HK-2 (cell line): ENCODE data around the gene EXOC3L1.

Experiments used
- DNase-seq: peaks from one replicate; pipeline ENCODE4 v3.0.0-alpha.2; 2018; ENCODE audit not compliant: unreplicated experiment

The EXOC3L1 gene

DNA sequence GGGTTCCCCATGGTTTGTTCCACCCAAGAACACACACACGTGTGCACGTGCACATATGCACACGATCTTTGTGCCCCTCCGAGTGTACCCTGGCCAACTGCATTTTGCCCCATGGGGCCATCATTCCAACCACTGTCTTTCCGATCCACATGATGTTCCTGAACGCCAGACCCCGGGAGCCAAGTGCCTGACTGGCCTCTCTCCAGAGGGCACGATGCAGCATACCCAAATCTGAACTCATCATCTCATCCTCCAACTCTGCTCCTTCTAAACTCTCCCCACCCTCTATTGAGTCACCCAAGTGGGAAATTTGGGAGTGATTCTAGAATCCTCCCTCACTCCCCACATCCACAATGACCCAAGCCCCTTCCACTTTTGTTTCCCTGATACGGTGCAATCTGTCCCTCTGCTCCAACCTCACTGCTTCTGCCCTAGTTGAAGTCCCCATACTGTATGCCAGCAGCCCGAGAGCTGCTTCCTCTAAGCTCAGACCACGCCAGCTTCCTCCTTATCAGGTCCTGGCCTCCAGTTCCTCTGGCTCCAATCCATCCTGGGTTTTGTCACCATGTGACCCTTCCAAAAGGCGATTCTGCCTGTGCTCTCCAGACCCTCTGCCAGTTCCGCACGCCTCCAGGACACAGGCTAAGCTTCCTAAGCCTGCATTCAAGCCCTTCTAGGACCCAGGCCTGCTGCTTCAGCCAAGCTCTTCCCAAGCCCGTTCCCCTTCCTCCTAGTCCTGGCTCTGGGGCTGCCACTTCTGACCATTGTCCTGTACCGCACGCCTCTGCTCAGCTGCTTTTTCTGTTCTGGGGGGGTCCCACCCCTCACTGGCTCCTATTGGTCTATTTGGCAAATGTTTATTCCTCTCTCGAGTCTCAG, 26.9 kb upstream of the EXOC3L1 start:
- DNase-seq, result no peak

DNA sequence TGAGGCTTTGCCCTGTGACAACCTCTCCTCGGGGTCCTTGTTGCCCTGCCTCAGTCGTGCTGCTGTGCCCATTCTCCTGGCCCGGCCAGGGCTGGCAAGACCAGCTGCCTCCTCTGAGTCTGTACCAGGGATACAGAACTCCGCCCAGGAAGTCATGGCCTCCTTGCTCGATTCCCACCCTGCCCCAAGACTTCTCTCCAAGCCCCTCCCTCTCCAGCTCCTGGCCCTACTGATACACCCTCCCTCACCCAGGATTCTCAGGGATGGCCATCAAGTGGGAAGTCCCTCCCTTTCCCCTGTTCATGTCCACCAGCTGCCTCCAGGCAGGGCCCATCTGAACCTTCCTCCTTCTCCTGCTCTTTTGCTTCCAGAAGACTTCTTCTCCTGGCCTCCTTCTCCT, 25.8 kb upstream of the EXOC3L1 start:
- no peak for DNase-seq

DNA sequence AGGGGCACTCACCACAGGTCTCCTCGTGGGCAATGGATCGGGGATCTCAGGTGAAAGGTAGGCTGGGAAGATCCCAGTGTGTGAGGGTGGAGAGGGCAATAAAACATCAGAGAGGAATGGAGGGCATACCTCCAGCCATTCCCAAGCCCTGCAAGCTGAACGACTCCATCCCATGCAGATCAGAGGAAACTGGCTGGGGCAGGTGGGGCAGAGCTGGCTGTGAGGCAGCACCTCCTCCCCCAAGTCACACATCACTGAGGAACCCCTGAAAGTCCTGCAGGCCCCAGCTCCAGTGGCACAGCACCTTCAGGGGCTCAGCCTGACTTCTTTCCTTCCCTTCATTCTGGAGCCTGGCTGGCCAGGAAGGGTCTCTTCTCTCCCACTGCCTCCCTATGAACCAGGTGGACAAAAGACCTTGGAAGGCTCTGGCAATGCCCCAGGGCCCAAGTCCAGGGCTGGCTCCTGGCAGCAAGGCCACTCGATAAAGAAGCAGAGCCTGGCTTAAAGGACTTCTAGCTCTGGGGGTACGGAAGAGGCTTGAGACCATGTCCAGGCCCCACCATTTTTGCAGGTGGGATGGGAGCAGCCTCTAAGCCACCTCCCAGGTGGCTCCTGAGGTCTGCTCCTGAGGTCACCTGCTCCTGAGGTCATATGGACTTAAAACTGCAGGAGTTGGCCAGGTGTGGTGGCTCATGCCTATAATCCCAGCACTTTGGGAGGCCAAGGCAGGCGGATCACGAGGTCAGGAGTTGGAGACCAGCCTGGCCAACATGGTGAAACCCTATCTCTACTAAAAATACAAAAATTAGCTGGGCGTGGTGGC, 23.5 kb upstream of the EXOC3L1 start:
- DNase-seq, result no peak

DNA sequence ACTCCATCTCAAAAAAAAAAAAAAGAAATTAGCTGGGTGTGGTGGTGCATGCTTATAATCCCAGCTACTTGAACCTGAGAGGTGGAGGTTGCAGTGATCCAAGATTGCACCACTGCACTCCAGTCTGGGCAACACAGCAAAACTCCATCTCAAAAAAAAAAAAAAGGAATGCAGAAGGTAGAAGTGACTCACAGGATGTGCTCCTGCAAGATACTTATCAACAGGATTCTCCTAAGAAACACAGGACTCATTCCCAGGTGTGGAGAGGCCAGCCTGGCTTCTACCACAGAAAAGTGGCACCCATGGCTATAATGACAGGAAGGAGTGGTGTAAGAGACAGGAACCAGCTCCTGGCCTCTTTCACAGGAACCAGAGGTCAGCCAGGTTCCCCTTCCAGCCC, 22.8 kb upstream of the EXOC3L1 start:
- no peak for DNase-seq

DNA sequence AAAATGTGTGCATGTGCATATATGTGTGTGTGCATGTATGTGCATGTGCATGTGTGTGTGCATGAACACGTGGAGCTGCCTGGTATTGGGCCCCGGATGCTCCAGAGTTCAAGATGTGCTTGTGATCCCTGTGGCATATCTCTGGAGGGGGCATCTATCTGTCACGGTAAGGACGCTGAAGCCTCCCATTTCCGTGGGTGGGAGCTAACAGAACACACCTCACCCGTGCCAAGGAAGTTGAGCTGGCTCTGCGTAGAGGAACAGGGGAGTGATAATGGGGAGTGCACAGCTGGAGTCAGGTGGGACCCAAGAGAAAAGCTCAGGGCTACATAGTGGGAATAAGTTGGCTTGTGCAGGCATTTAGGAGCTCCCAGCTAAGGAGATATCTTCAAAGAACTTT, 21.7 kb upstream of the EXOC3L1 start:
- DNase-seq, result no peak

DNA sequence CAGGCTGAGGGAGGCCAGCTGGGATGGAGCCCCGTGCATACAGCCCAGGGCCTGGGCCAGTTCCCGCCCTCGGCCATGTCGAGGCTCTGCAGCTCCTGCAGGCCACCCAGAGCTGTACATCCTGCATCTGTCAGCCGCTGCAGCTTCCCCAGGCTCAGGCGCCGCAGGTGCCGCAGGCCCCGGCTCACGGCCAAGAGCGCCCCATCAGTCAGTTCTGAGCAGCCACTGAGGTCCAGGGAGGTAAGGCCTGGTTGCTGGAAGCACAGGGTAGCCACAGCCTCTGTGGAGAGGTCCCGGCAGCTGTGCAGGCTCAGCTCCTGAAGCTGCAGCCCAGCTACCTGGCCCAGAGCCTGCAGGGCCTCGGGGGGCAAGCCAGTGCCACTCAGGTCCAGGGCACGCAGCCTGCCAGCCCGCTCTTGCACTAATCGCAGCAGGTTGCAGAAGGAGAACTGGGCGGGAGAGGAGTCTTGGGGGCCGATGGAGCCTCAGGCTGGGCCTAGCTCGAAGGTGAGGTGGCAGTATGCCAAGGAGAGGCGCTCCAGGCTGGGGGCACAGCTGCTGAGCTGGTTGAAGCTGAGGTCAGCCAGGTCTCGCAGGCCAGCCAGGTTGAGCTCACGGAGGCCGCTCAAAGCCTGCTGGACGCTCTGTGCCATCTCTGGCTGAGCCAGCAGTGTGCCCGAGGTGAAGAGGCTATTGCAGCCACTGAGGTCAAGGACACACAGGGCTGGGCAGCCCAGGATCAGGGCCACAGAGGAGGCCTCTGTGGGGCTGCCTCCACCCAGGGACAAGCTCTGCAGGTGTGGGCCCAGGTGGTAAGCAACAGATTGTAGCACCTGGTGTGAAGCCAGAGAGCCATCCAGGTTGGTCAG, 20.4 kb upstream of the EXOC3L1 start:
- no peak for DNase-seq

DNA sequence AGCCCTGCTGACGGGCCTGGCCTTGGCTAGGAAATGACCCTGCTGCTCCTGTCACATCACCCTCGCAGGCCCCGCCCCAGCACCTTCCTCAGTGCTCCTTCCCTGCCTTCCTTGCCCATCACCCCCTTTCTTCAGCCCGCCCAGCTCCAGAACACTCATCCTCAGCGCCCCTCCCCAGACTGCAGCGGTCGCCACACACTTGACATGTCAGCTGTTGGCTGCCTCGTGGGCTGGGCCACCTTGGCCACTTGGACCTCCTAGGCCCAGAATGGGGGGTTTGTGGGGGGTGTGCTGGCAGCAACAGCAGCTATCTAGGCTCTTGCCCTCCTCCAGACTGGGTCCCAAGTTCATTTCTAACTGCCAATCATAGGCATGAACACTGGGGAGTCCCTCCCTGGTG, 19.6 kb upstream of the EXOC3L1 start:
- no peak for DNase-seq

DNA sequence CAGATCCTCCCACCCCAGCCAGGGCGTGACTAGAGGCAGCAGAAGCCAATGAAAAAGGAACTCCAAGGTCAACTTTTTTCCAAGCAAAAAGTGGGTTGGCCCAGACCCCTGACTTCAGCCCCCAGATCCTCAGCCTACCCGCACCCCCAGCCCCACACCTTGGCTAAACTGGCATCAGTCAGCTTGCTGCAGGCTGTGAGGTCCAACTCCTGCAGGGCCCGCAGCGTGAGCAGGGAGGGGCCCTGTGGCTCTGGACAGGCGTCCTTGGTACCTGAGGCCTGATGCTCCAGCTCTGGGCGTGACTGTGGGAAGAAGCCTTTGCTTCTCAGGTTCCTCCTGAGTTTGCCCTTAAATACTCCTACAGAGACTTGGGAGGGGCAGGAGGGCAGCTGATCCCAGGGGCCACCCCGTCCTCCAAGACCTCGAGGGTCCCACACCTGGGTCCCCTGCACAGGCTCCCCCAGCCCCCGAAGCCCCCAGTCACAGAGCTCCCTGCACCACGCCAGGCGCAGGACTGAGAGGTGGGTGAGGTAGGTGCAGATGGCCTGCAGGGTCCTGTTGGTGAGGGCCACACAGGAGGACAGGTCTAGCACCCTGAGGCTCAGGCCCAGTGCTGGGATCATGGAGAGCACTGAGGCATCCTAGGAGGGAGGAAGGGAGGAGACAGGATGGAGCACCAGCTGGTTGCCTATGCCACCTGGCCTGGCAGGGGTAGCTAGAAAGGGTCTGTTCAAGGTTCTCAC, 18.4 kb upstream of the EXOC3L1 start:
- DNase-seq, result no peak

DNA sequence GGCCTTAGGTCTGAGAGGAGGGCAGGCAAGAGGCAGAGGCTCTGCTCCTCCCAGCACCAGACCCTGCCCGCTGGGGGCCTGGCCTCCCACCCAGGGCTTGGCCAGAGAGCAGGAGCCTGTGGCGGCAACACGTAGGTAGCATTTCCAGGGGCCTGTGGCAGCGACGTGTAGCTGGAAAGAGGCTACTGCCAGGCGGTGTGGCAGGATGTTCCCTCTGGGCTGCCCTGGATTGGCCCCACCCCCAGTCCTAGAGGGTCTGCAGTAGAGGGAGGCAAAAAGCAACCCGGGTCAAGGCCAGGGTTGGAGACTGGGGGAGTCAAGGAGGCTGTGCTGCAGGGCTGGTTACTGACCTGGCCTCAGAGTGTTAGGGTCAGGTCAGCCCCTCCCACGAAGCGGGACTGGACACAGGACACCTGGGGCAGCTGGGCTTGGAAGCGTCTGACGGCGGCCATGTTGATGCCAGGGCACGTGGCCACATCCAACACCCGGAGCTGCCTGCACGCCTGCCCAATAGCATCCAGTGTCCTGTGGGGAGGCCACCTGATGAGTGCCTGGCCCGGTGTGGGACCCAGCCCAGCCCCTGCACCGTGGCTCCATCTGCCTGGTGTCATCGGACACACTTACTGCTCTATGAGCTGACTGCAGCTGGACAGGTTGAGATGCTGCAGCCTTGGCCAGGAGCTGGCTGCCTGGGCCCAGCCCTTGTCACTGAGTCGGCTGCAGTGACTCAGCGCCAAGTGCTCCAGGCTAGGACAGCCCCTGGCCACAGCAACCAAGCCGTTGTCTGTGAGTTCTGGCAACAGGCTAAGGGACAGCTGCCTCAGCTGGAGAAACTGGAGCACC, 17.5 kb upstream of the EXOC3L1 start:
- peak; percentile 51 for DNase-seq

DNA sequence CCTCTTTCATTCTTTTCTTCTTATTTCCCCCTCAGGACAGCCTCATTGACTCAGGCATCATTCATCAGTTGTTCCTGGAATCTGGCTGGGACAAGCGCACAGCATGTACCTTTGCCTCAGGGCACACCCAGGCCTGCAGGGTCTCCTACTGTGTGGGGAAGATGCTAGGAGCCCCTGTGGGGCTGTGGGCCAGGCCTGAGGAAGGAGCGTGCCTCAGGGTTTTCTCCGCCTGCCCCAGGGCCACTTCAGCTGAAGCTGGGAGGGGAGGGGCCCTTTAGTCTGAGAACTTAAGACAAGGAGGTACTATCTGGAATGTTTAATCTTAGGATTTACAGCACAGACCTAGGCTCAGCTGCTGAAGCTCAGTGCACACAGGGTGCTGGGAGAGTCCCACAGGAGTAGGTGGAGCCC, 16.9 kb upstream of the EXOC3L1 start:
- no peak for DNase-seq

DNA sequence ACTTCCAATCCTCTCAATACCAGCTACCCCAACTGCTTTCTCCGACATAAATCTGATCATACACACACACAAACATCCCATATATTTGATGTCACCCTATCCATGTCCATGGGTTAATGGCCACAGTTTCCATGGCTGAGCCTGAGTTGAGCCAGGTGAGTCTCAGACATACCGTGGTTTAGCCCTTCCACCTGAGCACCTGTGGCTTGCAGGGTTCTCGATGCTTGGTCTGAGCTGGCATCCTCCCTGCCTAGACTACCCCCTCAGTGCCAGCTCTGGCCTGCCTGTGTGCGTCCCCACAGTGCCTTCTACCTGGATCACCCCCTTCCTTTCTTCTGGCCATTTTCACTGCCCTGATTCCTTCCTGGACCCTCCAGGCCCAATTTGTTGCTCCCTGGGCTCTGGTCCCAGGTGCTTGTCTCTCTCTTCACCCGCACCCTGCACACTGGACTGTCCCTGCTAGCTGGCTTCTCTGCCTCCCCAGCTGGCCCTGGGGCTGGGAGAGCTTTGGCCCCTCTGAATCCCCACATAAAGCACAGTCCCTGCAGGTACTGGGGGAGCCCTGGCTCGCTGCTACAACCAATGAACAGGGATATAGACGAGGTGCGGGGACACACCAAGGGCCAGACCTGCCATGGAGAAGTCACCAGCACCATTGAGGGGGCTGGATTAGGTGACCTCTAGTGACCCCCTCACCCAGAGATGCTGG, 16.3 kb upstream of the EXOC3L1 start:
- DNase-seq, result no peak

DNA sequence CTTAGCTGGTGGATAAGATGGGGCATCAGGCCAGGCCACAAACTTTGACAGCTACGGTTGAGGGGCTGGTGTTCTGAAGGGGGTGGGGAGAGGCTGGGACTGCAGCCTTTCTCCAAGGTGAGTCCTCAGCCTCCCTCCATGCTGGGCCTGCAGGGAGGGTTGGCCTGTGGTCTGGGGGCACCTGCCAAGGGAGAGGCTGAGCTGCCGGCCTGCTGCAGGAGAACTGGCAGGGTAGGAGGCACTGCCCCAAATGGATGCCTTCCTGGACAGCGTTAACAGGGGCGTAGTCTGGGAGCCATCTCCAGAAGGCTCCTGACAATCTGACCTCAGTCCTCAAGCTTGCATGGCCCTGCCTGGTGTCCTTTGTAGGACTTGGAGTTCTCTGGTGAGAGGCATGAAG, 14.1 kb upstream of the EXOC3L1 start:
- no peak for DNase-seq

DNA sequence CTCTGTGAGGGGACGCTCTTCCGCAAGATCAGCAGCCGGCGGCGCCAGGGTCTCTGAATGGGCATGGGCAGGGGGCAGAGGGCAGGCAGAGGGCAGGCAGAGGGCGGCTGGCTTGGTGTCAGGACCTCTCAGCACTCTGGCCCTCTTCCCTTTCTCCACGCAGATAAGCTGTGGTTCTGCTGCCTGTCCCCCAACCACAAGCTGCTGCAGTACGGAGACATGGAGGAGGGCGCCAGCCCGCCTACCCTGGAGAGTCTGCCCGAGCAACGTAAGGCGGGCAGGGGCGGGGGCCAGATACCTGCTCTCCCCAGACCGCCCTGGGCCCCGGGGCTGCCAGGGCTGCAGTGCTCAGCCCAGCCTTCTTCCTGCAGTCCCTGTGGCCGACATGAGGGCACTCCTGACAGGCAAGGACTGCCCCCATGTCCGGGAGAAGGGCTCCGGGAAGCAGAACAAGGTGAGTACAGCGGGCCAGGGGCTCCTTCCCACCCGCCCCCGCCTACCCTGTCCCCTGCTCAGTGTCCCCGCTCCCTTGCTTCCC, 13.1 kb upstream of the EXOC3L1 start:
- no peak for DNase-seq

DNA sequence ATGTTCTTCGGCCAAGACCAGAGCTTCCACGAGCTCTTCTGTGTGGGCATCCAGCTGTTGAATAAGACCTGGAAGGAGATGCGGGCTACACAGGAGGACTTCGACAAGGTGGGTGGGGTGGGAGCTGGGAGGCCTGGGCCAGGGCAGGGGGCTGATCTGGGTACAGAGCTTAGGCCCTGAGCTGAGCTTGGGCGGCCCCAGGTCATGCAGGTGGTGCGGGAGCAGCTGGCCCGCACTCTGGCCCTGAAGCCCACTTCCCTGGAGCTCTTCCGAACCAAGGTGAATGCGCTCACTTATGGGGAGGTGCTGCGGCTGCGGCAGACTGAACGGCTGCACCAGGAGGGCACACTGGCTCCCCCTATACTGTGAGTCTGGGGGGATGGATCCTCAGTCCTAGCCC, 12.5 kb upstream of the EXOC3L1 start:
- no peak for DNase-seq

DNA sequence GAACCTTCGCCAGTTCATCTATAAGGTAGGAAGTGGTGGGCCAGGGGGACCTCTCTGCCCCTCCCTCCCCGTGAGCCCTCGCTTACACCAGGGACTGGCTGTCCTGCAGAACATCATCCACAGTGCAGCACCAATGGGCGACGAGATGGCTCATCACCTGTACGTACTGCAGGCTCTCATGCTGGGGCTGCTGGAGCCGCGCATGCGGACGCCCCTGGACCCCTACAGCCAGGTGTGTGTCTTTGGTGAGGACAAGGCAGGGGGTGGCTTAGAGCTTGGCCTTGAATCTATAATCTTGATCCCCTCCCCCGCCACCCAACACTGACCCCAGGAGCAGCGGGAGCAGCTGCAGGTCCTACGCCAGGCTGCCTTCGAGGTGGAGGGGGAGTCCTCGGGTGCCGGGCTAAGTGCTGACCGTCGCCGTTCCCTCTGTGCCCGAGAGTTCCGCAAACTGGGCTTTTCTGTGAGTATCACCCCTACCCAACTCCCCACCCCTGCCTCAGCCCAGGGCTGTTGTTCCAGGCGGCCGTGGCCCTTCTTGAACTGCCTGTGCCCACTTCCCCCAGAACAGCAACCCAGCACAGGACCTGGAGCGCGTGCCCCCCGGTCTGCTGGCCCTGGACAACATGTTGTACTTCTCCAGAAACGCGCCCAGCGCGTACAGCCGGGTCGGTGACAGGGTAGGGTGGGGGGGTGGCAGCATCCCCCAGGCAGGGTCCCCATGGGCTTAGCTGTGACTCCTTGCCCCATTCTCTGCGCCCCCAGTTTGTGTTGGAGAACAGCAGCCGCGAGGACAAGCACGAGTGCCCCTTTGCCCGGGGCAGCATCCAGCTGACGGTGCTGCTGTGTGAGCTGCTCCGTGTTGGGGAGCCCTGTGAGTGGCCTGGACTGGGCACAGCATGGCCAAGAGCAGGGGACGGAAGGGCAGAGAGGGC, 11.7 kb upstream of the EXOC3L1 start:
- DNase-seq, result no peak

DNA sequence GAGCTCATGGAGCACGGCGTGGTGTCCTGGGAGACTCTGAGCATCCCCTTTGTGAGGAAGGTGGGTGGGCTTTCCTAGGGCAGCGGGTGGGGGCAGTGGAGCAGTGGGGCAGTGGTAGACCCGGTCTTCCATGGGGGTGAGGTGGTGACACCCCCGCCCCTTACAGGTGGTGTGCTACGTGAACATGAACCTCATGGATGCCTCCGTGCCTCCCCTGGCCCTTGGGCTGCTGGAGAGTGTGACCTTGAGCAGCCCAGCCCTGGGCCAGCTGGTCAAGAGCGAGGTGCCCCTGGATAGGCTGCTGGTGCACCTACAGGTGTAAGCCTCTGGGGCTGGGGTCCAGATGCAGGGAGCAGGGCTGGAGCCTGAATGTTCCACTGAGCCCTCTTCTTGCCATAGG, 10.6 kb upstream of the EXOC3L1 start:
- no peak for DNase-seq

DNA sequence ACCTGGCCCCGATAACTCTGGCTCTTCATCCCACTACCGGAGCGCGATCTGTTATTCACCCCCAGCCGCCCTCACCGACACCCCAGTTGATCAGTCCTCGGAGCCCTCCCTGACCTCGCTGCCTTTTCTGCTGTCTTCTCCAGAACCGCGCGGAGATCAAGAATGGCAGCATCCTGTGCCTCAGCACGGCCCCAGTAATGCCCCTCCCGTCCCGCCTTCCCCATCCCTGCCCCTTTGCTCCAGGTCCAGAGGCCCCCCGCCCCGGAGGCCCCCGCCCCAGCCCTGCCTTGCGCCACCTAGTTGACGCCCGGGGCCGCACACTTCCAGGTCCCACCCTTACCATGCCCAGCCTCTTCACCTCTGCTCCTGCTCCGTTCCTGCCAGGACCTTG, 9.9 kb upstream of the EXOC3L1 start:
- no peak for DNase-seq

DNA sequence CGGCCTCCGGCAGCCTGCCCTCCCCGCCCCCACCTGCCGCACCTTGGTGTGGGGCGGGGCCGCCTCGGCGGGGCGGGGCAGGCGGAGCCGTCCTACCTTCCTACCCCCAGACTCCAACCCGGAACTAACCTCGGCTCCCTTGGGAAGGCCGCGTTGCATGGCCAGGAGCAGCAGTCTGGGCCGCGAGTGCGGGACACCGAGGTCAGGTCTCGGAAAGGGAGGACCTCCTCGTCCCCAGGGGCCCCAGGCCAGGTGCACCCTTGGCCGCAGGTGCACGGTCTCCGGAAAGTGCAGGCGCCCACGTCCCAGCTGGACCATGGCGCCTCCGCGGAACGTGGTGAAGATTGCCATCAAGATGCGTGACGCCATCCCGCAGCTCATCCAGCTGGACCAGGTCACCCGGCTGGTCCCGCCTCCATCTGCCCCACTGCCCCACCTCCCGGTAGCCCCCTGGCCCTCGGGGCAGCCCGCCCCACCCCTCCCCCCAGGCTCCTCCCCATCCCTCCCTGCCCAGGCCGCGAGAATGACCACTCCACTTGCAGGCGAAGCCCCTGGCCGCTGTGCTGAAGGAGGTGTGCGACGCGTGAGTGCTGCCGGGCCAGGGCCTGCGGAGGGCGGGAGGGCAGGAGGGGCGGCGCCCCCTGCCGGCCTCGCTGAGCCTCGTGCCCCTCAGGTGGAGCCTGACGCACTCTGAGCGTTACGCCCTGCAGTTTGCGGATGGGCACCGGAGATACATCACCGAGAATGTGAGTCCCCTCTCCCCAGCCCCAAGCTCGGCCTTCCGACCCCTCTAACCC, 9.3 kb upstream of the EXOC3L1 start, which contains the start of gene ELMO3:
Gene ELMO3 (plus strand): TSS at position 121 of the 797 bp plus-strand sequence. CDS start 196 bp downstream, at position 317.
- no peak for DNase-seq
